GM13977 (cell line): ENCODE results near the gene JAG1.

Source experiments
- DNase-seq: peaks from one replicate; pipeline ENCODE4 v3.0.0; 2012; ENCODE audit warnings: low spot score
- CTCF ChIP-seq: IDR thresholded peaks from 2 replicates; pipeline ENCODE4 v1.5.1; 2012; ENCODE audit warnings: mild to moderate bottlenecking, control low read depth; ENCODE audit not compliant: insufficient read depth; ENCODE audit errors: extremely low read depth, missing control alignments
- in situ Hi-C: fragments of 300-500 bp; cut with MboI; formaldehyde crosslinking; loops from one replicate; pipeline ENCODE4 v1.12.0; 2022; ENCODE audit warnings: low sequenced_read_pairs, low pct_unique_long_range_greater_than_20kb, mixed read lengths, inconsistent platforms; ENCODE audit not compliant: unreplicated experiment

Gene JAG1

GRCh38 chr20:10676518-10676917 lies 2.7 kb upstream of the JAG1 start:
- no peak for TF ChIP-seq CTCF
- in situ Hi-C loops: no loop called here
- DNase-seq: no peak

- no peak for TF ChIP-seq CTCF
- in situ Hi-C loops: no loop called here
Observed at GRCh38 chr20:10675450-10675848, 1.6 kb upstream of the JAG1 start.

DNA sequence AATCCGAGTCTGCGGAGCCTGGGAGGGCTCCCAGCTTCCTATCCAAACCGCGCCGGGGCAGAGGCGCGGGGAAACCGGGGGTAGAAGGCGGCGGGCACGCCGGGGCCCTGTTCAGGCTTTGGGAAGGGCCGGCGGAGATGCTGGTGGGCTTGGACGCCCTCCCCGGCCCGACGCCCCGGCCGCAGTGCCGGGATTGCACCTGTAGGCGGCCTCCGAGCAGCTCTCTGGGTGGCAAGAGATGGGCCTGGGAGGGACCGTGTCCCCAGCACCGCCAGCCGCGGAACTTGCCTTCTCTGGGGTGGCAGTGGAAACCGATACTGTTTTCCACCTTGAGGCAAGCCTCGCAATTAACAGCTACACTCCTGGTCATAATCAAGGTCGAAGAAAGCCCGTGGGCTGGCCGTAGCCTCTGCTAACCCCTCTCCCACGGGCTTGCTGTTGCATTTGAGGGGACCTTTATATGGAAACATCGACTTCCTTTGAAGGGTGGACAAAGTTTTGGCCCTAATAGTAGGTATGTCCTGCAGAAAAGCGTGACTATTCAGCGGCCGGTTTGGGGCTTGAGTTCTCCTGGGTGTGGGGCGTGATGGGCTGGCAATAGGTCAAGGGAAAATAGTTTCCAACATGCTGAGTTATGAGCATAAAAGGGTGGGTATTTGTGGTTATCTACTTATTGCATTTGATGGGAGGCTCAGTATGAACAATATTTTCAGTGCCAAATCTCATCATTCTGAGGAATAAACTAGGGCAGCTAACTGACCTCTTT lies 1.1 kb upstream of the JAG1 start:
- peak; percentile 84 for DNase-seq
- TF ChIP-seq CTCF: peak; percentile 84
- in situ Hi-C loops: no loop called here

More at GRCh38 chr20:10675450-10675848, 1.6 kb upstream of the JAG1 start:
- DNase-seq: no peak

- in situ Hi-C loops: no loop called here
- peak; percentile 55 for DNase-seq
- TF ChIP-seq CTCF: no peak
Observed at GRCh38 chr20:10673176-10673841, 490 bp downstream of the JAG1 start.

- no peak for TF ChIP-seq CTCF
- in situ Hi-C loops: no loop called here
- DNase-seq: peak; percentile 54
Observed at GRCh38 chr20:10672624-10673127, 1.1 kb downstream of the JAG1 start.

DNA sequence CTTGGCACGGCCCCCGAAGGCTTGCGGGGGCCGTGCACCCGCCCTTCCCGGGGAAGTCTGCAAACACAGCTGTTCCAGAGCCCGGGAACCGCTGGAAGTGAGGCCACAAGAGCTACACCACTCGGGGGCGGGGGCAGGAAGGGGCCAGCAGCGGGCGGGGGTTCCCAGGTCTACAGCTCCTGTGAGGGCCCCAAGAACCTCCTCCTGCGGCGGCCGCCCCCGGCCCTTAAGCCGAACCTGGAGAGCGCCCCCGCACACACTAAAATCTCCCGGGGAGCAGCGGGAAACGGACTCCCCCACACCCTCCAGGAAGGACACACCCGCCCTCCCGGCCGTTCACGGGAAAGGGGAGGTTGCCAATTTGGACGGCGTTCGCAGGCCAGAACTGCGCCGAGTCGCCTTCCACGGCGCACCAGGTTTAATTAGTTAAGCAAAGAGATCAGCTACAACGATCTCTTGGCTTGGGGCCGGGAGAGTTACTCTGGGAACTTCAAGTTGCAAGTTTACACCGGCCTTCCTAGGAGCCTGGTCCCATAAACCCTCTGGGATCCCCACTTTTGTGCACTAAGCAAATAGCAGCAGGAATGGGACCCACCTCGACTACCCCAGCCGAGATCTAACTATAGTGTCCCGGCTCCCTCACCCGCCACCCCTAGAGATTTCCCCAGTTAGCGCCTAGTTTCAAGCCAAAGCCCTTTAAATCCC lies 1.7 kb downstream of the JAG1 start:
- TF ChIP-seq CTCF: no peak
- peak; percentile 51 for DNase-seq
- in situ Hi-C loops: no loop called here
